ENCODE results near the gene STARD13. TPM values are rescaled to one million over a fixed set of nuclear protein-coding genes. Genes with fewer than 3 reads are reported as not detected.

Gene STARD13
- total RNA-seq, 1 experiment from 2014 or later: 26.6 TPM

GRCh38 chr13:33307843-33308242 lies 22.3 kb upstream of the STARD13 start:
- ATAC-seq (no peak; the same call in 1 of the 2 replicates), DNase-seq (no peak)
- CTCF ChIA-PET: no interaction called here
- no peak for TF ChIP-seq EZH2 (IDR thresholded peaks at IDR 0.05; ENCODE audit: low read length, unreplicated experiment)
- TF ChIP-seq, protein P1, sequence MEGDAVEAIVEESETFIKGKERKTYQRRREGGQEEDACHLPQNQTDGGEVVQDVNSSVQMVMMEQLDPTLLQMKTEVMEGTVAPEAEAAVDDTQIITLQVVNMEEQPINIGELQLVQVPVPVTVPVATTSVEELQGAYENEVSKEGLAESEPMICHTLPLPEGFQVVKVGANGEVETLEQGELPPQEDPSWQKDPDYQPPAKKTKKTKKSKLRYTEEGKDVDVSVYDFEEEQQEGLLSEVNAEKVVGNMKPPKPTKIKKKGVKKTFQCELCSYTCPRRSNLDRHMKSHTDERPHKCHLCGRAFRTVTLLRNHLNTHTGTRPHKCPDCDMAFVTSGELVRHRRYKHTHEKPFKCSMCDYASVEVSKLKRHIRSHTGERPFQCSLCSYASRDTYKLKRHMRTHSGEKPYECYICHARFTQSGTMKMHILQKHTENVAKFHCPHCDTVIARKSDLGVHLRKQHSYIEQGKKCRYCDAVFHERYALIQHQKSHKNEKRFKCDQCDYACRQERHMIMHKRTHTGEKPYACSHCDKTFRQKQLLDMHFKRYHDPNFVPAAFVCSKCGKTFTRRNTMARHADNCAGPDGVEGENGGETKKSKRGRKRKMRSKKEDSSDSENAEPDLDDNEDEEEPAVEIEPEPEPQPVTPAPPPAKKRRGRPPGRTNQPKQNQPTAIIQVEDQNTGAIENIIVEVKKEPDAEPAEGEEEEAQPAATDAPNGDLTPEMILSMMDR (conservative IDR thresholded peaks at IDR 0.05; ENCODE audit: low read depth, low read length): no peak
- no peak for TF ChIP-seq EZH2phosphoT487 (IDR thresholded peaks at IDR 0.05; ENCODE audit: borderline replicate concordance, low read length)
- no peaks in the 10 kb centered on the region for H4K20me1 ChIP-seq (ENCODE audit: low read length)
- no peaks in the 10 kb centered on the region for H3F3A ChIP-seq (ENCODE audit: low read length, unreplicated experiment)
- no peak overlapping the region for H3K9ac ChIP-seq (ENCODE audit: low read length)
- no peaks in the 10 kb centered on the region for H3K9me2 ChIP-seq (replicated peaks; ENCODE audit: low read length)
- H3K27me3 ChIP-seq (ENCODE audit: low read length): no peaks in the 10 kb centered on the region
- peaks cover 11% of the 10 kb centered on the region for H3K4me1 ChIP-seq (ENCODE audit: insufficient read depth, low read length)
- intact Hi-C loops (cut with micrococcal nuclease): no loop called here
- no peak overlapping the region for H2AFZ ChIP-seq (ENCODE audit: low read length)
- H3K4me2 ChIP-seq (ENCODE audit: low read length): no peak overlapping the region
- BruUV-seq (replicated peaks): no TSS peak
- no peaks in the 10 kb centered on the region for H3K36me3 ChIP-seq (ENCODE audit: low read depth, low read length)
- H3K79me2 ChIP-seq (ENCODE audit: low read length): 0 out of 2 replicates have a peak, but pooled peaks cover 3% of the 10 kb centered on the region
- POLR2A ChIA-PET (ENCODE audit: unreplicated experiment): no interaction called here
- H3K4me3 ChIP-seq (ENCODE audit: low read length): no peak overlapping the region
- no peak overlapping the region for H3K27ac ChIP-seq (ENCODE audit: low read length)
- H3K9me3 ChIP-seq (ENCODE audit: low read length): no peaks in the 10 kb centered on the region

DNA sequence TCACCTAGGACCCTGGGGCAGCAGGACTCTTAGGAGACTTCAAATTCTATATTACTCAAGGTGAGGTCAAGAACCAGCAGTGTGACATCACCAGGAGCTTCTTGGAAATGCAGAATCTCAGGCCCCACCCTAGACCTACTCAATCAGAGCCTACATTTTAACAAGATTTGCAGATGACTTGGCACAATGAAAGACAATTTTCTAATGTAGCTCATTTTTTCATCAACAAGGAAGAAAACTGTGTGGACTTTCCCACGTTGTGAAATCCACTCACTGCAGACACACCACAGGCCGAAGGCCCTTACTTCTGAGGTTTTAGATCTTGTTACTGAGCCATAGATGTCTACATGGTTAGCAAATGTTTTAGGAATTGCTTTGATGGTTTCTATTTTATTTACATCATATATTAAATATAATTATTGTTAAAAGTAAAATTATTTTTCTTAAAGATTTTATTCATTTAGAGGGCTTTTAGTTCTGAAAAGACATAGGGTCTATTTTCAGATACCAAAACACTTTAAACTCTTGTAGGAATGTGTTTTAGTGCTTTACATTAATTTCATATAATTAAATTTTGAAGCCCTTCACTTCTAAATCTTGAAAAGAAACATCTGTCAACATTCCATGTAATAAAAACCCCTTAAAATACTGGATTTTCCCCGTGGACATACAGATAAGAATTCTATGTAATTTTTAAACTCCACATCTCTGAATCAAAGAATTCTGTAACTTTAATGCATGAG lies 18.5 kb upstream of the STARD13 start:
- H3K4me2 ChIP-seq (ENCODE audit: low read length): no peak overlapping the region
- H3K9ac ChIP-seq (ENCODE audit: low read length): no peak overlapping the region
- H3K9me2 ChIP-seq (replicated peaks; ENCODE audit: low read length): no peaks in the 10 kb centered on the region
- H2AFZ ChIP-seq (ENCODE audit: low read length): no peak overlapping the region
- ATAC-seq (no peak), DNase-seq (no peak)
- H3K27me3 ChIP-seq (ENCODE audit: low read length): no peaks in the 10 kb centered on the region
- H3K9me3 ChIP-seq (ENCODE audit: low read length): no peaks in the 10 kb centered on the region
- no peak overlapping the region for H3K4me3 ChIP-seq (ENCODE audit: low read length)
- intact Hi-C loops (cut with micrococcal nuclease): no loop called here
- H4K20me1 ChIP-seq (ENCODE audit: low read length): no peaks in the 10 kb centered on the region
- no peak overlapping the region for H3K27ac ChIP-seq (ENCODE audit: low read length)
- no peak for TF ChIP-seq EZH2phosphoT487 (IDR thresholded peaks at IDR 0.05; ENCODE audit: borderline replicate concordance, low read length)
- TF ChIP-seq, protein P1 (conservative IDR thresholded peaks at IDR 0.05; ENCODE audit: low read depth, low read length): no peak
- TF ChIP-seq EZH2 (IDR thresholded peaks at IDR 0.05; ENCODE audit: low read length, unreplicated experiment): no peak
- POLR2A ChIA-PET (ENCODE audit: unreplicated experiment): no interaction called here
- no peaks in the 10 kb centered on the region for H3F3A ChIP-seq (ENCODE audit: low read length, unreplicated experiment)
- H3K36me3 ChIP-seq (ENCODE audit: low read depth, low read length): no peaks in the 10 kb centered on the region
- no TSS peak for BruUV-seq (replicated peaks)
- CTCF ChIA-PET: no interaction called here
- 0 out of 2 replicates have a peak, but pooled peaks cover 3% of the 10 kb centered on the region for H3K79me2 ChIP-seq (ENCODE audit: low read length)
- H3K4me1 ChIP-seq (ENCODE audit: insufficient read depth, low read length): no peaks in the 10 kb centered on the region

GRCh38 chr13:33299626-33300025 lies 14.1 kb upstream of the STARD13 start:
- Histone ChIP-seq H3K9me3 (ENCODE audit: low read length) (no peaks in the 10 kb centered on the region), H2AFZ (ENCODE audit: low read length) (no peak overlapping the region), H3K4me1 (ENCODE audit: insufficient read depth, low read length) (no peaks in the 10 kb centered on the region), H3K4me3 (ENCODE audit: low read length) (no peak overlapping the region), H3K27ac (ENCODE audit: low read length) (no peak overlapping the region), H3K36me3 (ENCODE audit: low read depth, low read length) (no peaks in the 10 kb centered on the region), H3K79me2 (ENCODE audit: low read length) (no peaks in the 10 kb centered on the region), H3K27me3 (ENCODE audit: low read length) (no peaks in the 10 kb centered on the region), H3F3A (ENCODE audit: low read length, unreplicated experiment) (no peaks in the 10 kb centered on the region), H3K9ac (ENCODE audit: low read length) (no peak overlapping the region), H3K4me2 (ENCODE audit: low read length) (no peak overlapping the region), H3K9me2 (replicated peaks; ENCODE audit: low read length) (no peaks in the 10 kb centered on the region), H4K20me1 (ENCODE audit: low read length) (no peaks in the 10 kb centered on the region)
- BruUV-seq (replicated peaks): no TSS peak
- ATAC-seq (no peak), DNase-seq (no peak)
- CTCF ChIA-PET: no interaction called here
- intact Hi-C loops (cut with micrococcal nuclease): no loop called here
- POLR2A ChIA-PET (ENCODE audit: unreplicated experiment): no interaction called here
- no peak for TF ChIP-seq EZH2 (IDR thresholded peaks at IDR 0.05; ENCODE audit: low read length, unreplicated experiment)
- no peak for TF ChIP-seq EZH2phosphoT487 (IDR thresholded peaks at IDR 0.05; ENCODE audit: borderline replicate concordance, low read length)
- TF ChIP-seq, protein P1 (conservative IDR thresholded peaks at IDR 0.05; ENCODE audit: low read depth, low read length): no peak
